ENCODE results near the gene SENP6. TPM values are rescaled to one million over a fixed set of nuclear protein-coding genes. Genes with fewer than 3 reads are reported as not detected.

Gene SENP6
- total and polyA plus RNA-seq, 9 of the 15 experiments (the other 6 are each of a cell fraction or from before 2014, with no cell fraction given), result 11.1 to 79.4 (median 46.8) TPM

DNA sequence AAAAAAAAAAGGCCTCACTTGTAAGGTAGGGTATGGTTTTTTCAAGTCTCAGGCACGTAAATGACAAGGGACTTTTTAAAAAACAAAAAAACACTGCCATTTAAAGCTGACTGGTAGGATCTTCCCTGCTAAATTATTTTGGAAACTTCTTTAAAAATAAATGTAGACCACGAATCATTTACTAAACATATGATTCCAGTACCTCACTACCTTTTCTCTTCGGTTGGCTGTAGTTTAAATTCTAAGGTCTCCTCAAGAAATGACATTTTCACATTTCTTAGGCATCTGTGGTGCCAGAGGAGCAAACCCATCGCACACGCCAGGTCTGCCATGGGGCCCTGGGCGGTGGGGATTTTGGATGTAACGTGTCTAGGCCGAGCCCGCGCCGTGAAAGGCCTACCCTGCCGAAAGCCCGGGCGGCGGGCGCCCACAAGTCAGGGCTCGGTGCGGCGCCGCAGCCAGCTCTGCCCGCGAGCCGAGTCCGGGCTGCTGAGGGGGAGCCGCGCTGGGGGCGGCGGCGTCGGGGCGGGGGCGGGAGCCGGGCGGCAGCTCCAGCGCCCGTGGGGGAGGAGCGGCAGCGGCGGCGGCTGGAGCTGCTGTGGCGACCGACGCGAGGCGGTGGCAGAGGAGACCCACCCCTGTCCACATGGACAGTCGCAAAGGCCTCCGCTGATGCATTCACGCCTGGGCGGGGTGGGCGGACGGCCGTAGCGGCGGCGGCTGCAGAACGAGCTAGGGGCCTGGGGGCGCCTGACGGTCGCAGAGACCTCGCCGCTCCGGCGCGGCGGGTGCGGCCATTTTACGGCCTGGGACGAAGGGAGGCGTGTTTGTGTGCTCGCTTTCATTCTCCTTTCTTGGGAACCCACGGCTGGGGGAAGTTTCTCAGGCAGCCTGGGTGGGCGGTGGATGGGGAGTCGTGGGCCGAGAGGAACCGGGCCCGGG is at the start of gene SENP6 (continued):
- no peak for TF ChIP-seq NFE2 (IDR thresholded peaks at IDR 0.05; ENCODE audit: low read depth)
- no peak for TF ChIP-seq THRAP3 (IDR thresholded peaks at IDR 0.05; ENCODE audit: borderline replicate concordance)
- TF ChIP-seq, protein P1, sequence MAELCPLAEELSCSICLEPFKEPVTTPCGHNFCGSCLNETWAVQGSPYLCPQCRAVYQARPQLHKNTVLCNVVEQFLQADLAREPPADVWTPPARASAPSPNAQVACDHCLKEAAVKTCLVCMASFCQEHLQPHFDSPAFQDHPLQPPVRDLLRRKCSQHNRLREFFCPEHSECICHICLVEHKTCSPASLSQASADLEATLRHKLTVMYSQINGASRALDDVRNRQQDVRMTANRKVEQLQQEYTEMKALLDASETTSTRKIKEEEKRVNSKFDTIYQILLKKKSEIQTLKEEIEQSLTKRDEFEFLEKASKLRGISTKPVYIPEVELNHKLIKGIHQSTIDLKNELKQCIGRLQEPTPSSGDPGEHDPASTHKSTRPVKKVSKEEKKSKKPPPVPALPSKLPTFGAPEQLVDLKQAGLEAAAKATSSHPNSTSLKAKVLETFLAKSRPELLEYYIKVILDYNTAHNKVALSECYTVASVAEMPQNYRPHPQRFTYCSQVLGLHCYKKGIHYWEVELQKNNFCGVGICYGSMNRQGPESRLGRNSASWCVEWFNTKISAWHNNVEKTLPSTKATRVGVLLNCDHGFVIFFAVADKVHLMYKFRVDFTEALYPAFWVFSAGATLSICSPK (IDR thresholded peaks at IDR 0.05; ENCODE audit: borderline replicate concordance), result no peak
- TF ChIP-seq SNRNP70 (optimal IDR thresholded peaks at IDR 0.05; ENCODE audit: low read depth, low read length), result no peak
- TF ChIP-seq PHF20 (IDR thresholded peaks at IDR 0.05; ENCODE audit: partially characterized antibody), result no peak
- no peak for TF ChIP-seq SETDB1 (IDR thresholded peaks at IDR 0.05; ENCODE audit: low read length)
- TF ChIP-seq, protein P2, sequence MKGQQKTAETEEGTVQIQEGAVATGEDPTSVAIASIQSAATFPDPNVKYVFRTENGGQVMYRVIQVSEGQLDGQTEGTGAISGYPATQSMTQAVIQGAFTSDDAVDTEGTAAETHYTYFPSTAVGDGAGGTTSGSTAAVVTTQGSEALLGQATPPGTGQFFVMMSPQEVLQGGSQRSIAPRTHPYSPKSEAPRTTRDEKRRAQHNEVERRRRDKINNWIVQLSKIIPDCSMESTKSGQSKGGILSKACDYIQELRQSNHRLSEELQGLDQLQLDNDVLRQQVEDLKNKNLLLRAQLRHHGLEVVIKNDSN (CRISPR knock-in tag; IDR thresholded peaks at IDR 0.05), result no peak; the same call in 1 of the 2 replicates
- peak; percentile 84 for TF ChIP-seq POLR2A (conservative IDR thresholded peaks at IDR 0.05)
- TF ChIP-seq, protein P3, sequence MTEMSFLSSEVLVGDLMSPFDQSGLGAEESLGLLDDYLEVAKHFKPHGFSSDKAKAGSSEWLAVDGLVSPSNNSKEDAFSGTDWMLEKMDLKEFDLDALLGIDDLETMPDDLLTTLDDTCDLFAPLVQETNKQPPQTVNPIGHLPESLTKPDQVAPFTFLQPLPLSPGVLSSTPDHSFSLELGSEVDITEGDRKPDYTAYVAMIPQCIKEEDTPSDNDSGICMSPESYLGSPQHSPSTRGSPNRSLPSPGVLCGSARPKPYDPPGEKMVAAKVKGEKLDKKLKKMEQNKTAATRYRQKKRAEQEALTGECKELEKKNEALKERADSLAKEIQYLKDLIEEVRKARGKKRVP (CRISPR knock-in tag; IDR thresholded peaks at IDR 0.05), result no peak
- TF ChIP-seq MAFK (IDR thresholded peaks at IDR 0.05; ENCODE audit: low read length), result no peak
- no peak for TF ChIP-seq ZNF77 (CRISPR knock-in tag; IDR thresholded peaks at IDR 0.05)
- TF ChIP-seq CBX2 (IDR thresholded peaks at IDR 0.05; ENCODE audit: insufficient read depth, low read length, poor library complexity, severe bottlenecking), result no peak
- TF ChIP-seq, protein P4, sequence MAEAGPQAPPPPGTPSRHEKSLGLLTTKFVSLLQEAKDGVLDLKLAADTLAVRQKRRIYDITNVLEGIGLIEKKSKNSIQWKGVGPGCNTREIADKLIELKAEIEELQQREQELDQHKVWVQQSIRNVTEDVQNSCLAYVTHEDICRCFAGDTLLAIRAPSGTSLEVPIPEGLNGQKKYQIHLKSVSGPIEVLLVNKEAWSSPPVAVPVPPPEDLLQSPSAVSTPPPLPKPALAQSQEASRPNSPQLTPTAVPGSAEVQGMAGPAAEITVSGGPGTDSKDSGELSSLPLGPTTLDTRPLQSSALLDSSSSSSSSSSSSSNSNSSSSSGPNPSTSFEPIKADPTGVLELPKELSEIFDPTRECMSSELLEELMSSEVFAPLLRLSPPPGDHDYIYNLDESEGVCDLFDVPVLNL (CRISPR knock-in tag; IDR thresholded peaks at IDR 0.05; ENCODE audit: low read depth), result no peak
- TF ChIP-seq CREB1 (IDR thresholded peaks at IDR 0.05), result peak; percentile 40
- no peak for TF ChIP-seq CREB1 (CRISPR knock-in tag; IDR thresholded peaks at IDR 0.05)
- peak; percentile 28 for TF ChIP-seq NFIC (IDR thresholded peaks at IDR 0.05)
- TF ChIP-seq CC2D1A (IDR thresholded peaks at IDR 0.05), result no peak
- no peak for TF ChIP-seq NFYB (IDR thresholded peaks at IDR 0.05; ENCODE audit: extremely low read depth, insufficient read length)
- no peak for TF ChIP-seq NRF1 (conservative IDR thresholded peaks at IDR 0.05 in 1 of 2, IDR thresholded peaks at IDR 0.05 in 1 of 2)
- no peak for TF ChIP-seq ZFP30 (CRISPR knock-in tag; IDR thresholded peaks at IDR 0.05; ENCODE audit: borderline replicate concordance)
- no peak for TF ChIP-seq CBX5 (IDR thresholded peaks at IDR 0.05; ENCODE audit: borderline replicate concordance, low read depth)
- TF ChIP-seq KDM2B (CRISPR knock-in tag; IDR thresholded peaks at IDR 0.05), result no peak
- TF ChIP-seq TEAD1 (CRISPR knock-in tag; IDR thresholded peaks at IDR 0.05), result peak; percentile 17 to 73; a peak in 2 of 4 replicates
- TF ChIP-seq ZNF695 (CRISPR knock-in tag; IDR thresholded peaks at IDR 0.05), result no peak
- no peak for TF ChIP-seq ZBTB1 (CRISPR knock-in tag; IDR thresholded peaks at IDR 0.05; ENCODE audit: borderline replicate concordance, low read depth)

Measured in K562 (cell line).